ENCODE results near the gene VARS1.

Gene VARS1

GRCh38 chr6:31778193-31778592, 17.4 kb downstream of the VARS1 start:
- TF ChIP-seq MAX (IDR thresholded peaks at IDR 0.05; ENCODE audit: low read depth, low read length), result no peak
- no peak for TF ChIP-seq CTCF (IDR thresholded peaks at IDR 0.05; ENCODE audit: low read depth, low read length)
- no peak for TF ChIP-seq MYC (IDR thresholded peaks at IDR 0.05; ENCODE audit: low read depth, low read length)
- TF ChIP-seq POLR2A (IDR thresholded peaks at IDR 0.05; ENCODE audit: extremely low read depth, insufficient read length), result no peak
- no peak overlapping the region for H3K4me3 ChIP-seq (ENCODE audit: low read depth, low read length)
- DNase-seq (ENCODE audit: low read depth), result no peak

- no peak overlapping the region for H3K4me3 ChIP-seq (ENCODE audit: low read depth, low read length)
- TF ChIP-seq MYC (IDR thresholded peaks at IDR 0.05; ENCODE audit: low read depth, low read length), result no peak
- TF ChIP-seq MAX (IDR thresholded peaks at IDR 0.05; ENCODE audit: low read depth, low read length), result no peak
- no peak for TF ChIP-seq CTCF (IDR thresholded peaks at IDR 0.05; ENCODE audit: low read depth, low read length)
- TF ChIP-seq POLR2A (IDR thresholded peaks at IDR 0.05; ENCODE audit: extremely low read depth, insufficient read length), result no peak
- no peak for DNase-seq (ENCODE audit: low read depth)
Observed at GRCh38 chr6:31777667-31778050, 17.9 kb downstream of the VARS1 start.

- TF ChIP-seq CTCF (IDR thresholded peaks at IDR 0.05; ENCODE audit: low read depth, low read length) (no peak), MYC (IDR thresholded peaks at IDR 0.05; ENCODE audit: low read depth, low read length) (0 out of 2 replicates have a peak, but pooled peaks have one; percentile 10), MAX (IDR thresholded peaks at IDR 0.05; ENCODE audit: low read depth, low read length) (peak; percentile 71), POLR2A (IDR thresholded peaks at IDR 0.05; ENCODE audit: extremely low read depth, insufficient read length) (no peak)
- no peak within 1 kb of the TSS for H3K4me3 ChIP-seq (ENCODE audit: low read depth, low read length)
- peak; percentile 96 for DNase-seq (ENCODE audit: low read depth)
Observed at GRCh38 chr6:31776989-31777666, 18.4 kb downstream of the VARS1 start, which contains the start of gene VWA7. Gene VWA7, minus strand, starts transcription at chr6:31777328. Its CDS starts 549 bp downstream, at chr6:31776779.

GRCh38 chr6:31776485-31776988, 19.0 kb downstream of the VARS1 start:
- no peak overlapping the region for H3K4me3 ChIP-seq (ENCODE audit: low read depth, low read length)
- DNase-seq (ENCODE audit: low read depth), result no peak
- TF ChIP-seq MAX (IDR thresholded peaks at IDR 0.05; ENCODE audit: low read depth, low read length), result no peak
- TF ChIP-seq CTCF (IDR thresholded peaks at IDR 0.05; ENCODE audit: low read depth, low read length), result no peak
- TF ChIP-seq MYC (IDR thresholded peaks at IDR 0.05; ENCODE audit: low read depth, low read length), result no peak
- TF ChIP-seq POLR2A (IDR thresholded peaks at IDR 0.05; ENCODE audit: extremely low read depth, insufficient read length), result no peak

GRCh38 chr6:31775633-31776484, 19.7 kb downstream of the VARS1 start:
- no peak overlapping the region for H3K4me3 ChIP-seq (ENCODE audit: low read depth, low read length)

More at GRCh38 chr6:31775633-31776484, 19.7 kb downstream of the VARS1 start:
- no peak for DNase-seq (ENCODE audit: low read depth)
- TF ChIP-seq MAX (IDR thresholded peaks at IDR 0.05; ENCODE audit: low read depth, low read length) (no peak), MYC (IDR thresholded peaks at IDR 0.05; ENCODE audit: low read depth, low read length) (no peak), POLR2A (IDR thresholded peaks at IDR 0.05; ENCODE audit: extremely low read depth, insufficient read length) (no peak), CTCF (IDR thresholded peaks at IDR 0.05; ENCODE audit: low read depth, low read length) (no peak)
